ENCODE measurements around the gene OTULIN.

OTULIN gene

GRCh38 chr5:14712131-14712530 lies 47.6 kb downstream of the OTULIN start:
- no peaks in the 10 kb centered on the region for H3F3A ChIP-seq (ENCODE audit: low read depth)
- no peak overlapping the region for H3K4me2 ChIP-seq (ENCODE audit: low read depth, low read length, poor library complexity, severe bottlenecking)
- no peaks in the 10 kb centered on the region for H3K79me2 ChIP-seq (ENCODE audit: insufficient read depth, low read length)
- no peaks in the 10 kb centered on the region for H3K27me3 ChIP-seq (ENCODE audit: insufficient read depth, low read length, poor library complexity, severe bottlenecking)
- no peaks in the 10 kb centered on the region for H3K9me3 ChIP-seq (ENCODE audit: insufficient read depth, low read depth, low read length)
- TF ChIP-seq EZH2phosphoT487 (IDR thresholded peaks at IDR 0.05; ENCODE audit: borderline replicate concordance) (no peak), CTCF (conservative IDR thresholded peaks at IDR 0.05; ENCODE audit: low read length) (no peak)
- no peak overlapping the region for H2AFZ ChIP-seq (ENCODE audit: low read length)
- H3K4me3 ChIP-seq (ENCODE audit: low read length, poor library complexity, severe bottlenecking) = no peak overlapping the region
- no peaks in the 10 kb centered on the region for H4K20me1 ChIP-seq (ENCODE audit: insufficient read depth, low read length, poor library complexity, severe bottlenecking)
- H3K9me2 ChIP-seq (replicated peaks; ENCODE audit: low read depth, low read length) = no peaks in the 10 kb centered on the region
- peaks cover 90% of the 10 kb centered on the region; the same call in 1 of the 2 replicates for H3K36me3 ChIP-seq (ENCODE audit: insufficient read depth, low read length)
- H3K4me1 ChIP-seq (ENCODE audit: insufficient read depth, low read length, poor library complexity, severe bottlenecking) = no peaks in the 10 kb centered on the region
- H3K9ac ChIP-seq (ENCODE audit: low read depth, low read length, poor library complexity, severe bottlenecking) = no peak overlapping the region

GRCh38 chr5:14712666-14713065 lies 48.1 kb downstream of the OTULIN start:
- Histone ChIP-seq H3K9ac (ENCODE audit: low read depth, low read length, poor library complexity, severe bottlenecking) (no peak overlapping the region), H3K36me3 (ENCODE audit: insufficient read depth, low read length) (peaks cover 91% of the 10 kb centered on the region; the same call in 1 of the 2 replicates), H3K4me1 (ENCODE audit: insufficient read depth, low read length, poor library complexity, severe bottlenecking) (no peaks in the 10 kb centered on the region), H3K9me2 (replicated peaks; ENCODE audit: low read depth, low read length) (no peaks in the 10 kb centered on the region), H3K4me3 (ENCODE audit: low read length, poor library complexity, severe bottlenecking) (no peak overlapping the region), H3K79me2 (ENCODE audit: insufficient read depth, low read length) (no peaks in the 10 kb centered on the region), H3K27me3 (ENCODE audit: insufficient read depth, low read length, poor library complexity, severe bottlenecking) (no peaks in the 10 kb centered on the region), H3F3A (ENCODE audit: low read depth) (no peaks in the 10 kb centered on the region), H2AFZ (ENCODE audit: low read length) (no peak overlapping the region), H4K20me1 (ENCODE audit: insufficient read depth, low read length, poor library complexity, severe bottlenecking) (no peaks in the 10 kb centered on the region), H3K4me2 (ENCODE audit: low read depth, low read length, poor library complexity, severe bottlenecking) (no peak overlapping the region), H3K9me3 (ENCODE audit: insufficient read depth, low read depth, low read length) (no peaks in the 10 kb centered on the region)
- TF ChIP-seq CTCF (conservative IDR thresholded peaks at IDR 0.05; ENCODE audit: low read length) (no peak), EZH2phosphoT487 (IDR thresholded peaks at IDR 0.05; ENCODE audit: borderline replicate concordance) (no peak)

GRCh38 chr5:14713476-14714390 lies 49.2 kb downstream of the OTULIN start:
- Histone ChIP-seq H3K27me3 (ENCODE audit: insufficient read depth, low read length, poor library complexity, severe bottlenecking) (no peaks in the 10 kb centered on the region), H3F3A (ENCODE audit: low read depth) (no peaks in the 10 kb centered on the region), H3K36me3 (ENCODE audit: insufficient read depth, low read length) (peaks cover 81% of the 10 kb centered on the region; the same call in 1 of the 2 replicates), H2AFZ (ENCODE audit: low read length) (no peak overlapping the region), H3K9ac (ENCODE audit: low read depth, low read length, poor library complexity, severe bottlenecking) (no peak overlapping the region), H3K4me3 (ENCODE audit: low read length, poor library complexity, severe bottlenecking) (no peak overlapping the region), H3K4me2 (ENCODE audit: low read depth, low read length, poor library complexity, severe bottlenecking) (no peak overlapping the region), H4K20me1 (ENCODE audit: insufficient read depth, low read length, poor library complexity, severe bottlenecking) (no peaks in the 10 kb centered on the region), H3K9me2 (replicated peaks; ENCODE audit: low read depth, low read length) (no peaks in the 10 kb centered on the region), H3K79me2 (ENCODE audit: insufficient read depth, low read length) (no peaks in the 10 kb centered on the region), H3K9me3 (ENCODE audit: insufficient read depth, low read depth, low read length) (no peaks in the 10 kb centered on the region), H3K4me1 (ENCODE audit: insufficient read depth, low read length, poor library complexity, severe bottlenecking) (no peaks in the 10 kb centered on the region)
- no peak for TF ChIP-seq CTCF (conservative IDR thresholded peaks at IDR 0.05; ENCODE audit: low read length)
